Pons (tissue), 1 donor: ENCODE data around the gene TSPAN12.
A peak's percentile ranks its signal among the peaks of the same experiment; 100 is the strongest.
"Not testable (repeated sequence)": the region's sequence is repeated elsewhere in the genome, so short reads cannot be mapped to it uniquely, and the experiment has no call there.

ENCODE experiments used
- DNase-seq: peaks from one replicate; pipeline ENCODE4 v3.0.0-alpha.2; 2016; ENCODE audit warnings: low spot score

TSPAN12 gene

DNA sequence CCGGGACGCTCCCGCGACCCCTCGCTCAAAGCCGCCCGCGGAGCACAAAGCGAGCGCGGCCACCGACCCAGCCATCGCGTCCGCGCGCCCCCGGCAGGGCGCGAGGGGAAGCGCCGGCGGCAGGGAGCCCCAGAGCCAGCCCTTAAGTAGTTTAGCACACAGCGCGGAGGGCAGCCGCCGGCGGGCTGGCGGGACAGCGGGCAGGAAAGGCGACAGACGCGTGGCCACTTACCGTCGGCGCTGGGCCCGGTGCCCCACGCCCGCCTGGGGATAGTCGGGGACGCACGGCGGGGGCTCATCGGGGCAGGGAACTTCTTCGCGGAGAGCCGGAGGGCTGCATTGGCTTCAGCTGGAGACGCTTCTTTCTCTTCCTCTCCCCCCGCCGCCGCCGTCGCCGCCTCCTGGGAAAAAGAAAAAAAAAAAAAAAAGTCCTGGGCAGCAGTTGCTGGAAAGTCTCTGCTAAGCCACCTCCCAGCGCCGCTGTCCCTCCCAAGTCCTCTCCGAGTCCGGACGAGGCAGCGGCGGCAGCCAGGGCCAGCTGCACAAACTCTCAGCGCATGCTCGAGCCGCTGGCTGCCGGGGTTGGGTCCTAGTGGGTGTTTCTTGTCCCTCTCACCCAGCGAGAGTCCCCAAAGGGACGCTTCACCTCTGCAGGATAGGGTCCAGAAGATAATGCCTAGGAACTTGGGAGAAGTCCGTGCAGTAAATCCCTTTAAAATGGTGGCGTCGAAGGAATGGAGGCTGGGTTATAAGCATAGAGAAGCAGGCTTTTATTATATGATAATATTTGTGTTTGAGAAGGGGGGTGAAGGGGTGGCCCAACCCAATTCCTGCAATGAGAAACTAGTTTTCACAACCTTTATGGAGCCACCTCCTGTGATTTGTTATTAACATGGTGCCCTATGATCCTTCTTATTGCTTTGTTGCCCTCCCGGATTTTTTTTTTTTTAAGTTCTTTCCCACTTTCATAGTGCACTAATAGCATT, at the start of gene TSPAN12:
Gene TSPAN12, minus strand, starts transcription at position 557 of the 986 bp plus-strand sequence. CDS start 1,381 bp downstream, outside the sequence.
- peak; percentile 46 for DNase-seq

GRCh38 chr7:120898715-120899499, 41.0 kb upstream of the TSPAN12 start:
- no peak for DNase-seq

- DNase-seq = not testable (repeated sequence)
Observed at GRCh38 chr7:120895253-120895652, 37.3 kb upstream of the TSPAN12 start.

- DNase-seq = not testable (repeated sequence)
Observed at GRCh38 chr7:120885602-120886001, 27.7 kb upstream of the TSPAN12 start.

GRCh38 chr7:120877701-120878100, 19.8 kb upstream of the TSPAN12 start:
- DNase-seq = no peak

DNA sequence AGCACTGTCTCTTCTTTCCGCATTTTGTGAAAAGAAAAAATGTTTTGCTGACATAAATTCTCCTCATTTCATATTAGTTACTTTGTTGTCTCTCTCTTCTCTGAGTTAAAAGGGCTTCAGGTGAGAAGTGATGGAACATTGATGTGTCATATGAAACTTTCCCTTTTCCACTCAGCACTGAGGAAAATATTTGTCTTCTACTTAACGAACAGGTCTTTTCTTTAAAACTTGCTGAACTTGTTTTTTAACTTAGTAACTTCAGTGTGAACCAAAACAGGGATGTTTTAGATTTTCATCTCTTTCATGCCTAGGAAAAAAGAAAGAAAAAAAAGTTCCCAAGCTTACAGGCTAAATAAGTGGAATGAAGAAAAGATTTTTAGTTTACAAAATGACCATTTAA, 19.0 kb upstream of the TSPAN12 start:
- DNase-seq = no peak

- DNase-seq = no peak
Observed at GRCh38 chr7:120874722-120875121, 16.8 kb upstream of the TSPAN12 start.

- DNase-seq = no peak
Observed at GRCh38 chr7:120874016-120874415, 16.1 kb upstream of the TSPAN12 start.

DNA sequence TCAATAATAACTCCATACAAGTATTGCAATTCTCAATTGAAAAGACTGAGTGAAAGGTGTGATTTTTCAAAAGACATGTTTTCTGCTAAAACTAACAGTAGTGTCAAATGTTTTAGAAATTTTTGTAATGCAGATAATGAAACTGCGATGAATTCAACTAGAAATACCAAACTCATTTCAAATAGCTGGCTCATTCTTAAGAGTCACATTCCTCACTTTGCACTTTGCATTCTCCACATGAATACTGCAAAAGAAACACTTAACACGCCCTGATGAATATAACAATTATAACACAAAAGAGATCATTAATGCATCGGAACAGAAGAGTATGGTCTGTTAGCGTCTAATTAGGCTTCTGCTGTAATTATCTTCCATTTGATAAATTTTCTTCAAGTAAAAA, 15.5 kb upstream of the TSPAN12 start:
- DNase-seq = no peak

GRCh38 chr7:120869700-120870099, 11.8 kb upstream of the TSPAN12 start:
- DNase-seq = no peak

- no peak for DNase-seq
Observed at GRCh38 chr7:120867932-120868331, 10.0 kb upstream of the TSPAN12 start.

- no peak for DNase-seq
Observed at GRCh38 chr7:120865191-120865981, 7.4 kb upstream of the TSPAN12 start.

DNA sequence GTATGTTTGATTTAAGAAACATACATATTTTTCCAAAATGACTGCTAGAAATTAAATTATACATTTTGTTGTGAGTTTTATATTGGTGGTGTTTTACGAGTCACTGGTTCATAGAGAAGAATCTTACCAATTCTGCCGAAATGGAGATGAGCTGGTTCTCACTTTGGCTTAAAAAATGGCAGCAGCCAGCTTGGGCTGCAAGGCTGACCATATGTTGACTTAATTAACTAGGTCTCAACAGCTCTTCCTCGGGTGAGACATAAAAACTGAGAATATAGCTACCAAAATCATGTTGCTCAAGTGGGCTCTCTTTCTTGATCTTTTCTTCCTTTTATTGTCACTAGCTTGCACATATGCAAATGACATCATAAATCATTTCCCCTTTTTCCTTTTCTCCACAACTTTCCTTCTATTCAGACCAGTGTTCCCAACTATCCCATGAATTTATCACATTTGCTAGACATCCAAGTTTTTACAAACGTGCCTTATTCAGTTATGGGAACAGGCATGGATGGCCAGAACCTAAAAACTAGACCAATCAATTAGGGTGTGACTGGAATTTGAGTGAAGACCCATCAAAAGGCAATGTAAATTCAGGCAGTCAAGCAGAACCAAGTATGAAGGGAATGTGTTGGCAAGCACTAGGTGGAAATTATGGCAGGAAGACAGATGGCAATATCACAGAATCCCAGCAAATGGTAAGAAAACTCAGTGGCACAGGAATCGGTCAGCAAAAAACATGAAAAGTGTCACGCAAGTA, 6.4 kb upstream of the TSPAN12 start:
- DNase-seq = no peak

- no peak for DNase-seq
Observed at GRCh38 chr7:120862987-120863590, 5.1 kb upstream of the TSPAN12 start.

- no peak for DNase-seq
Observed at GRCh38 chr7:120860156-120860555, 2.2 kb upstream of the TSPAN12 start.

DNA sequence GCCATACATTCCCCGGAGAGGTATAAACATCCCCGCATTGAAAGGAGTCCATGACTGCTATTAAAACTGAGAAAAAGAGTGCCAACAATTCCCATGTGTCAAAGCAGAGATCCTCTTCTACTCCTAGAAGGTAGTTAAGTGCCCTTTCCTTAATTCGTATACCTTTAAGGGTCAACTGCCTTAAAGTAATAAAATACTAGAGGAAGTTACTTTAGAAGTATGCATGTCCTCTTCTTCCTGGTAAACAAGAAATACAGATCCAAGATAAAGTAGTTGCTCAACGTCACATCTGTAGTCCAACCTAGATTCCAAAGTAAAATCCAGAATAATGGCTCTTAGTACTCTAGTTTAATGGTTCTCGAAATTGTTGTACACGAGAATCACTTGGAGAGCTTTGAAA, 1.5 kb upstream of the TSPAN12 start:
- no peak for DNase-seq

DNA sequence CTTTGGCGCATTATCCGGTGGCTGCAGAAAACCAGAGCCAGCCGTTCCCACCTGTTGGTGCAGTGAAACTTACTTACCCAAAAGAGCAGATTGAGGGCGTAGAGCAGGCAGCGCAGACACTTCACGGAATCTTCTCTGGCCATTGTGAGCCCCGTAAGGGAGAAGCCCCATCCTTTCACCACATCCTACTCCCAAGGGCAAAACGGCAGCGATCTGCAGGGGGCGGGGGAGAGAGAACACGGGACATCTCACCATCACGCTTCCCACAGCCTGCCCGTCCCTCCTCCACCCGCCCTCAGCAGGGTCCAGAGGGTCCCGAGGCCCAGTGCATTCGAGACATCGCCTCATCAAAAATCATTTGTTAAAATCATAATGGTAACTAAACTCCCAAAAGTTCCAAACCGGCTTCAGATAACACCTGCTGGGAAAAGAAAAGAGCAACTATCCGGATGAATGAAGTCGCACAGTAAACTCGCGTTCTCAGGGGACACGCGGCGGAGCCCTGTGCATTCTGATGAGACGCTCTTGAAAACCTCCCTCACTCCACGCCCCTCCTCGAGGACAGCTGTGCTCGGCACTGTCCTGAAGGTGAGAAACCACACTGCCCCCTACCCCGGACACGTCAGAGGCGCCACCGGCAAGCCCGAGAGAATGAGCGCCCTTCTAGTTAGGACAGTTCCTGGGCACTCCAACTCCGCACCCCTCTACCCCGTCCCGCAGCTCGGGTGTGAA, 1.2 kb downstream of the TSPAN12 start:
- peak; percentile 7 for DNase-seq

GRCh38 chr7:120856198-120856597, 1.7 kb downstream of the TSPAN12 start:
- DNase-seq = no peak

DNA sequence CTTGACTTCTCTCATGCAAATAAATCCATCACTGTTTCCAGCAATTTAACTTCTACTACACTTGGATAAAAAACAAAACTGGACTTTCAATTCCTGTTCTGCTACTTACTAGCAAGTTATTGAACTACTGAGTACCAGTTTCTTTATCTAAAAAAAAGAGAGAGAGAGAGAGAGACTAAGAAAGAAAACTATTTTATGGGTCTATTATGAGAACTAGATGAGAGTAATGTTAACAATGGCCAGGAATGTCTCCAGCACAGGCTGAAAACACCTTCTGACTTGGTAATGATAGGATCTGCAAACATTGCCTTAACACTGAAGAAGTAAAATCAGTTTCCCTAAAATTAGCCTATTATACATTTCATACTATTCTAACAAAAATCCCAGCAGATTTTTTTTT, 5.2 kb downstream of the TSPAN12 start:
- DNase-seq = no peak

GRCh38 chr7:120843109-120843508, 14.8 kb downstream of the TSPAN12 start:
- no peak for DNase-seq
